ENCODE data around the gene PANK4. TPM values are rescaled to one million over a fixed set of nuclear protein-coding genes. Genes with fewer than 3 reads are reported as not detected.

PANK4 gene
- total RNA-seq, 3 donors from 2014 or later = 38.4 to 40.5 (median 40.0) TPM

DNA sequence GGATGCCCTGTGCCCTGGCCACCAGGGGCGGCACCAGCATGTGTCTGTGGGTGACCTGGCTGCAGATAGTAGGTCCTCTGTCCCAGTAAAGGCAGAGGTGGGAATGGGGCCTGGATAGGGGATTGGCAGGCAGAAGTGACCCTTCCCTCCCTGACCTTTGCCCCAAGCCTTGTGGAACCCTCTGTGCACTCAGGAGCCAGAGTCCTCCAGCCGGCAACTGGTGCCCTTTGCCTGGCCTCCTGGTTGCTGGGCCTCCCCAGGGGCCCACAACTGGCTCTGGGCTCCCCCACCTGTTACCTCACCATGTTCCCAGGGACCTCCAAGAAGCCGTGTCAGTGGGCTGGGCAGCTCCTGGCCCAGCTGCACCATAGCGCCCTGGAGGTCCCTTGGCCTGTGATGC lies 40.4 kb downstream of the PANK4 start:
- Mint-ChIP-seq H3K4me3 (no peak overlapping the region), H3K27me3 (ENCODE audit: low read depth) (no peaks in the 10 kb centered on the region), H3K9me3 (peaks cover 11% of the 10 kb centered on the region), H3K36me3 (ENCODE audit: insufficient read depth) (peaks cover 21% of the 10 kb centered on the region), H3K4me1 (ENCODE audit: low read depth) (peaks cover 2% of the 10 kb centered on the region)
- DNase-seq (no peak), ATAC-seq (no peak)

DNA sequence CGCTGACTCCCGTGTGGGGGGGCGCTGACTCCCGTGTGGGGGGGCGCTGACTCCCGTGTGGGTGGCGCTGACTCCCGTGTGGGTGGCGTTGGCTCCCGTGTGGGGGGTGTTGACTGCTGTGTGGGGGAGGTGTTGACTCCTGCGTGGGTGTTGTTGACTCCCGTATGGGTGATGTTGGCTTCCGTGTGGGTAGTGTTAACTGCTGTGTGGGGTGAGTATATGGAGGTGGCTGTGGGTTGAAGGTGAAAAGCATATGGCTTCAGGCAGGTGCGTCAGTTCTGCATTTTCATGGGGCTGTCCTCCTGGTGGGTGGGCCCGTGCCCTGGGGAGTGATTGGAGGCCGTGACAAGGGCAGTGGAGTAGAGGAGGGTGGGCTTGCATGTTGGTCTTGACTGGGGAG lies 42.4 kb downstream of the PANK4 start:
- peaks cover 14% of the 10 kb centered on the region for H3K36me3 Mint-ChIP-seq (ENCODE audit: insufficient read depth)
- peaks cover 11% of the 10 kb centered on the region for H3K9me3 Mint-ChIP-seq
- ATAC-seq = no peak

DNA sequence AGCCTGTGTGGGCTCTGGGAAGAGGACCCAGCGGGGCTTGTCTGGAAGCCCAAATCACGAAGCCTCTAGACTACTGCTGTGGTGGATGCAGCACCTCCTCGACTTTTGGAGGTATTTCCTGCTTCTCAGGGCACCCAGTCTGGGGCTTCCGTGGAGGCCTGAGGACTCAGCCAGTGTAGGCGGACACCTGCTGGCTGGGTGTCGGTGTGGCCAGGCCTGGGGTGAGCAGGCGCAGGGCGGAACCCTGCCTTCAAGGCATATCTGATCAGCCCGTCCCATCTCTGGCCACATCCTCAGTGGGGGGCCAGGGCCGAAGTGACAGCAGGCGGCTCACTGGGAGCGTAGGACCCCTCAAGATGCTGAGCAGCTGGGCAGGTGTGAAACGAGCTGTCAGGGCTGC lies 43.4 kb downstream of the PANK4 start:
- H3K4me1 Mint-ChIP-seq (ENCODE audit: low read depth) = peaks cover 2% of the 10 kb centered on the region
- ATAC-seq (no peak), DNase-seq (no peak)
- peaks cover 7% of the 10 kb centered on the region for H3K36me3 Mint-ChIP-seq (ENCODE audit: insufficient read depth)
- H3K9me3 Mint-ChIP-seq = peaks cover 3% of the 10 kb centered on the region
- no peak overlapping the region for H3K4me3 Mint-ChIP-seq
- no peaks in the 10 kb centered on the region for H3K27me3 Mint-ChIP-seq (ENCODE audit: low read depth)

More for the DNA sequence above, 42.4 kb downstream of the PANK4 start:
- Mint-ChIP-seq H3K27me3 (ENCODE audit: low read depth) (no peaks in the 10 kb centered on the region), H3K4me3 (no peak overlapping the region), H3K4me1 (ENCODE audit: low read depth) (peaks cover 2% of the 10 kb centered on the region)
- no peak for DNase-seq

DNA sequence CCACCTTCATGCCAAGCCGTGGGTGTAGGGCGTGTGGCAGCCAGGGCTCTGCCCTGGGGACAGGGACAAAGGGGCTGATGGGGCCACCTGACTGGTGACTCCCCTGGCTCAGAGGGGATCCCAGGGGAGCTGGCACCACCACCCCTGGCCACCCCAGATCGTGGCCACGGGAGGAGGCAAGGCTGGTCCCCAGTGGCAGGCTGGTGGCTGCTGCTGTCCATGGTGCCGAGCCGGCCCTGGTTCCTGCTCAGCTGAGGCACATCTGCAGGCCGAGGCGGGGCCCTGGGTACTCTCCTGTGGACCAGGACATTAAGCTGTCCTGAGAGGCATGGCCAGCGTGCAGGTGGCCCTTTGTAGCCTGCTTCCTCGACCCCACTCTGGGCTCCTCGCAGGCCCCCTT lies 43.8 kb downstream of the PANK4 start:
- peaks cover 2% of the 10 kb centered on the region for H3K4me1 Mint-ChIP-seq (ENCODE audit: low read depth)
- H3K27me3 Mint-ChIP-seq (ENCODE audit: low read depth) = no peaks in the 10 kb centered on the region
- no peaks in the 10 kb centered on the region for H3K9me3 Mint-ChIP-seq
- peaks cover 3% of the 10 kb centered on the region for H3K36me3 Mint-ChIP-seq (ENCODE audit: insufficient read depth)
- H3K4me3 Mint-ChIP-seq = no peak overlapping the region
- no peak for ATAC-seq
- DNase-seq = no peak

DNA sequence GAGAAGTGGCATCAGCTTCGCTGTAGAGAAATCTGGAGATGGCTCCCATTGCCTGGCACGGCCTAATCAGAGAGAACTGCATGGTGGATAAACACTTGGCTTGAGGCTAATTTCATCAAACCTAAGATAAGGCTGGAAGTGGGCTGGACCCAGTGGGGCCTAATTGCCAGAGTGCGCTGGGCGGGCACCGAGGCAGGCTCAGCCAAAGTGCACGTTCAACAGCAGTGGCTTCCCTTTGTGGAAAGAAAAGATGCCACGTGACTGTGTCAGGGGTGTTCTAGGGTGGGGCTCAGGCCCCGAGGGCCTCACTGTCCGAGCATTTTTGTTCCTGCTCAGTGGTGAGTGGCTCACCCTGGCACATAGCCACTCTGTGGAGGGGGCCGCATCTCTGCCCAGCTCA lies 44.5 kb downstream of the PANK4 start:
- Mint-ChIP-seq H3K27me3 (ENCODE audit: low read depth) (no peaks in the 10 kb centered on the region), H3K9me3 (no peaks in the 10 kb centered on the region), H3K4me1 (ENCODE audit: low read depth) (peaks cover 2% of the 10 kb centered on the region), H3K36me3 (ENCODE audit: insufficient read depth) (no peaks in the 10 kb centered on the region), H3K4me3 (no peak overlapping the region)
- ATAC-seq (no peak), DNase-seq (no peak)

DNA sequence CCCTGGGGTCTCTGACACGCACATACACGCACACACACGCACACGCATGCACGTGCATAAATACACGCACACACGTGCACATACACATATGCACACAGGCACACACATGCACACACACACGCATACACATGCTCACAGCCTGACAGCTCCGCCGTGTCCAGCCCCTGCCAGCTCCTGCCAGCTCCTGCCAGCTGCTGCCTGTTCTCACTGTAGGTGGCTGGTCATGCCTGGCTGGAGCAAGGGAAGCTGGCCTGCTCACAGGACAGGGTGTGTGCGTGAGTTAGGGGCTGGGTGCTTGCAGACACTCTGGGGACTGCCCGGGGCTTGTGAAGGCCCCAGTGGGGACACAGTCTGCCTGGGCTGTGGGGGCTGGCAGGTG lies 45.4 kb downstream of the PANK4 start:
- no peaks in the 10 kb centered on the region for H3K27me3 Mint-ChIP-seq (ENCODE audit: low read depth)
- no peak overlapping the region for H3K4me3 Mint-ChIP-seq
- no peak for DNase-seq
- H3K36me3 Mint-ChIP-seq (ENCODE audit: insufficient read depth) = no peaks in the 10 kb centered on the region
- H3K9me3 Mint-ChIP-seq = no peaks in the 10 kb centered on the region
- peaks cover 2% of the 10 kb centered on the region for H3K4me1 Mint-ChIP-seq (ENCODE audit: low read depth)
- ATAC-seq = no peak

DNA sequence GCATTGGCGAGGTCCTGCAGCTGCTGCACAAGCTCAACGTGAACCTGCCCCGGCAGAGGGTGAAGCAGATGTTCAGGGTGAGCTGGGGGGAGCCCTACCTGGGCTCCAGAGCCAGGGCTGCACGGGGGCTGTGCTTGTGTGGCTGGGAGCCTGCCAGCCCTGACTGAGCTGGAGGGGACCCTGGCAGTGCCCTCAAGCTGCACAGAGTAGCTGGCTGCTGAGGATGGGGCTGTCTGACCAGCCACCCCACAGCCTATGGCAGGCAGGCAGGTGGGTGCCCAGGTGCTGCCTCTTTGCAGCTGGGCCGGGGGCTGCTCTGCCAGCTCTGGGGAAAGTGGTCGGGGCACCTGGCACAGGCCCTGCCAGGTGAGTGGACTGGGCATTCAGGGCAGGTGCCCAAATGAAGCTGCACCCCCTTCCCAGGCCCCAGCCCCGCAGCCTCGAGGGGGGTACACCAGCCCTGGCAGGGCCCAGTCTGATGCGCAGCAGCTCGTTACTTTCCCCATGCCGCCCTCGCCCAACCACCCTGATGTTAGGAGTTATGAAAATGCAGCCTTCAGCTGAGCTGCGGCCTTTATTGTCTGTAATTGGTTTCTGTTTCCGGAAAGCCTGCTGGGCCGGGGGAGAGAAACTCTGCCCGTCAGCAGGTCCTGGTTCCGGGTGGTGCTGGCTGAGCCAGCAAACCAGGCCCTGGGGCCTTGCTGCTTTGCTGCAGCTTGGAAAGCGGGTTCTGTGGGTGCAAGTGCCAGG lies 46.0 kb downstream of the PANK4 start:
- no peaks in the 10 kb centered on the region for H3K36me3 Mint-ChIP-seq (ENCODE audit: insufficient read depth)
- no peaks in the 10 kb centered on the region for H3K27me3 Mint-ChIP-seq (ENCODE audit: low read depth)
- H3K9me3 Mint-ChIP-seq = no peaks in the 10 kb centered on the region

DNA sequence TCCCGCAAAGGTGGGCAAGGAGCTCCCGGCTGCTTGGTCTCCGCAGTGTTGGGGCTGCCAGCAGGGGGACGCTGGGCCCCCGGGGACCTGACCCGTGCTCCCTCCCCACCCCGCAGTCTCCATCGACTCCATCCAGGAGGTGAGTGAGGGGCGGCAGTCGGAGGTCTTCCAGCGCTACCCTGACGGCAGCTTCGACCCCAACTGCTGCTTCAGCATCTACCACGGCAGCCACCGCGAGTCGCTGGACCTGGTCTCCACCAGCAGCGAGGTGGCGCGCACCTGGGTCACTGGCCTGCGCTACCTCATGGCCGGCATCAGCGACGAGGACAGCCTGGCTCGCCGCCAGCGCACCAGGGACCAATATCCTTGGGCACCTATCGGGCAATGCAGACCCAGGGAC lies 46.8 kb downstream of the PANK4 start:
- ATAC-seq = no peak
- Mint-ChIP-seq H3K9me3 (no peaks in the 10 kb centered on the region), H3K4me3 (no peak overlapping the region), H3K4me1 (ENCODE audit: low read depth) (peaks cover 2% of the 10 kb centered on the region), H3K27me3 (ENCODE audit: low read depth) (no peaks in the 10 kb centered on the region), H3K36me3 (ENCODE audit: insufficient read depth) (no peaks in the 10 kb centered on the region)
- no peak for DNase-seq

More for the DNA sequence above, 46.0 kb downstream of the PANK4 start:
- ATAC-seq = no peak
- H3K4me1 Mint-ChIP-seq (ENCODE audit: low read depth) = peaks cover 2% of the 10 kb centered on the region
- no peak overlapping the region for H3K4me3 Mint-ChIP-seq
- no peak for DNase-seq

DNA sequence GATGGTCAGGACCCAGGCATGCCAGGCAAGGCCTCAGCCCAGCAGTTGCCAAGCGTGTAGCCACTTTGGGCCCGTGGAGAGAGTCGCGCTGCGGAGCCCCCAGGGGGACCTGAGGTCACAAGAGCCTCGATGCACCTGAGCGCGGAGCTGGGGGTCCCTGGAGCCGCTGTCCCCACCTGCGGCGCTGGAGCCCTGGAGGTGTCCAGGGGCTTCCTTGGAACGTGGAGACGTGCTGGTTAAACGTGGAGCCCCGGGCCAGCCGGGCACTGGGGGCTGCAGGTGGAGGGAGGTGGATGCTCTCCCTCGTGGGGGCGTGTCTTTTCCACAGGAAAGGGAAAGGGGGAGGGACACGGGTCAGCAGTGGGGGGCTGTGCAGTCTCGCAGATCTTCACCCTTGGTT lies 47.2 kb downstream of the PANK4 start:
- peaks cover 2% of the 10 kb centered on the region for H3K4me1 Mint-ChIP-seq (ENCODE audit: low read depth)
- H3K36me3 Mint-ChIP-seq (ENCODE audit: insufficient read depth) = no peaks in the 10 kb centered on the region
- H3K4me3 Mint-ChIP-seq = no peak overlapping the region
- ATAC-seq = no peak
- DNase-seq = no peak
- no peaks in the 10 kb centered on the region for H3K9me3 Mint-ChIP-seq
- no peaks in the 10 kb centered on the region for H3K27me3 Mint-ChIP-seq (ENCODE audit: low read depth)

DNA sequence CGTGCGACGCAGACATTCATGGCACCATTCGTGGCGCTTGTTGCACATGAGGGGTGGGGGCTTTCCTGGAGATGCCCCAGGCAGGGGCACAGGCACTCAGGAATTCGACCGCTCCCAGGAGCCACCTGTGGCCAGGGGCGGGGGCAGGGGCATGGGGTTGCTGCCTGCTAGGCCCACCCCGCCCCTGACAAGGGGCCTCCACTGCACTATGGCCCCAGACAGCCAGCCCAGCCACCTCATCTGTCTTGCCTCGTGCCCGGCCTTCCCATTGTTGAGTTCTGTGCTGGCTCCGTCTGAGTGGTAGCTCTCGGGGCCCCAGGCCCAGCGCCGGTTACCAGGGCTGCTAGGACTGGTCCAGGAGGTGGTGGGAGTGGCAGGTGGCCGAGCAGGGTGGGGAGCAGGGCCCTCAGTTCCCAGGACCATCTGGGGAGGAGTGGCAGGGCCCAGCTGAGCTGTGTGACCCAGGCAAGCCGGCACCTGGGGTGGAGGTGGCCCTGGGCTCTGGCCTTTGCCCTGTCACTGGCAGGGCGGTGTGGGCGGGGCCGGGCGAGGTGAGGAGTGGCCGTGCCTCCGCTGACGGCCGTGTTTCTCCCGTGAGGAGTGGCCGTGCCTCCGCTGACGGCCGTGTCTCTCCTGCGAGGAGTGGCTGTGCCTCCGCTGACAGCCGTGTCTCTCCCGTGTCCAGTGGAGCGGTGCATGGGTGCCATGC lies 48.5 kb downstream of the PANK4 start:
- Mint-ChIP-seq H3K27me3 (ENCODE audit: low read depth) (no peaks in the 10 kb centered on the region), H3K4me3 (no peak overlapping the region), H3K36me3 (ENCODE audit: insufficient read depth) (no peaks in the 10 kb centered on the region), H3K9me3 (no peaks in the 10 kb centered on the region), H3K4me1 (ENCODE audit: low read depth) (no peaks in the 10 kb centered on the region)
- DNase-seq (no peak), ATAC-seq (no peak)

DNA sequence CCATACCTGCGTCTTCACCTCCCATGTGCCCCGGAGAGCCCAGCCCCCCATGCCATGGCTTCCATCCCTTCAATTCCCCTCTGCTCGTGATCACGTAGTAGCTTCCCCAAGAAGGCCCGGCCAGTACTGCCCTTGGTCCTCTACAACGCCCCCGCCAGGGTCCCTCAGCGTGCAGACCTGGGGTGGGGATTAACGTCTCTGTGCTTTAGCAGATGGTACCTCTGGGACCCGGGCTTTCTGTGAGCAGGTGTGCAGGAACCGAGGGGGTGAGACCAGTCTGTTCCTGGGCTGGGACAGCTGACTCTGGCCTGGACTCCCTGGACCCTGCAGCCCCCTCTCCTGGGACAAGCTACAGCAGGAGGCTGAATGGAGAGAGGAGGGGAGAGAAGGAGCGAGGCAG lies 49.1 kb downstream of the PANK4 start:
- Mint-ChIP-seq H3K36me3 (ENCODE audit: insufficient read depth) (no peaks in the 10 kb centered on the region), H3K9me3 (no peaks in the 10 kb centered on the region), H3K4me1 (ENCODE audit: low read depth) (no peaks in the 10 kb centered on the region), H3K4me3 (no peak overlapping the region), H3K27me3 (ENCODE audit: low read depth) (no peaks in the 10 kb centered on the region)
- no peak for DNase-seq
- ATAC-seq = no peak

DNA sequence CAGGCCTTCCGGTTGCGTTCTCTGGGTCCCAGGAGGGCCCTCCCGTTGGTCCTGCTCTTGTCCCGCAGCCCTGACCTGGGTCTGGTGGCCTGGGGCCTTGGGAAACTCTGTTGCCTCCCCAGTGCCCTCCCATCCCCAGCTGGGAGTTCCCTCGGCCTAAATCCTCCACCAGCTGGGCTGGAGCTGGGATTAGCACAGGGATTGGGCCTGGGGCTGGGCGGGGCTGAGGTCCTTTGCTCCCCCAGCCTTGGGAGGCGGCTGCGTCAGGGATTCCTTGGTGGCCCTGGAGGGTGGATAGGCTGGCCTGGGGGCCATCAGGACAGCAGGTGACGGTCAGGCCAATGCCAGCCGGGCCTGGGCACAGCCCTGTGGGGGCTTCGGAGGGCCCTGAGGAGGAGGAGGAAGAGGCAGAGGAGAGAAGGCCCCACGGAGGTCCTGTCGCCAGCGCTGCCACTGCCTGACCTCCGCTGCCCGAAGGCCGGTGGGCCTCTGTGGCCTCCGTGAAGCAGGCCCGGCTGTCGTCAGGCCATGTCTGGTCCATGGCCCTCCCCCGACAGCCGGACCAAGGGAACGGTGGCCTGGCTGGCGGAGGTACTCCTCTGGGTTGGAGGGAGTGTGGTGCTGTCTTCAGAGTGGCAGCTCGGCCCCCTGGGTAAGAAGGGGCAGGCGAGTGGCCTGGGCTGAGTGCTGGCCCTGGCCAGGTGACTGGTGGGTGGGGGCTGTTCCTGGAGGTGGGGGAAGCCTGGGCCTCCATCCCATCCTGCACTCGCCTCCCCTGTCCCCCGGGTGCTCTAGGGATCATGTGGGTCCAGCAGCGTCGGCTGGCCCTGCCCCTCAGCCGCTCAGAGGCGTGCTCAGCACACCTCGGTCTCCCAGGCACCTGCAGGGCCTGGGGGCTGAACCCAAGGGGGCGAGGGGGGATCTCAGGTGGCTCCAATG lies 50.1 kb downstream of the PANK4 start, which contains the start of gene PLCH2:
TSS of gene PLCH2 (plus strand) at position 229 of the 939 bp plus-strand sequence. CDS start at position 529, 300 bp downstream.
- H3K4me1 Mint-ChIP-seq (ENCODE audit: low read depth) = no peaks in the 10 kb centered on the region
- ATAC-seq = no peak
- H3K9me3 Mint-ChIP-seq = no peaks in the 10 kb centered on the region
- no peak within 1 kb of the TSS for H3K4me3 Mint-ChIP-seq
- DNase-seq = no peak
- no peaks in the 10 kb centered on the region for H3K27me3 Mint-ChIP-seq (ENCODE audit: low read depth)
- no peaks in the 10 kb centered on the region for H3K36me3 Mint-ChIP-seq (ENCODE audit: insufficient read depth)

DNA sequence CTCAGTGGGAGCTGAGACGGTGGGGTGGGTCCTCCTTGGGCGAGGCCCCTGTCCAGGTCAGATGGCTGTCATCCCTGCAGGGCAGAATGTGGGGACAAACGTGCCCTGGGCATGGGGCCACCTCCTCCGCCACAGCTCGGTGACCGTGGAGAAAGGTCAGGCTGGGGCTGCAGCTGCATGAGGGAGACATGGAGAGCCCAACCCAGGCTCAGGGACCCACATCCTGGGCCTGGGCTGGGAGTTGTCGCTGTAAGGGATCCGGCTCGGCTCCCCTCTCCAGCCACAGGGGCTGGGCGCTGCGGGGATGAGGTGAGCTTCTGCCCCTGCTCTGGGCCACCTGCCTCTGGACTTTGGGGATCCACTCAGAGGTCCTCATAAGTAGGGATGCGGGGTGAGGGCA lies 50.8 kb downstream of the PANK4 start:
- H3K27me3 Mint-ChIP-seq (ENCODE audit: low read depth) = no peaks in the 10 kb centered on the region
- H3K4me3 Mint-ChIP-seq = no peak overlapping the region
- no peaks in the 10 kb centered on the region for H3K36me3 Mint-ChIP-seq (ENCODE audit: insufficient read depth)
- DNase-seq (no peak), ATAC-seq (no peak)
- H3K4me1 Mint-ChIP-seq (ENCODE audit: low read depth) = no peaks in the 10 kb centered on the region
- H3K9me3 Mint-ChIP-seq = no peaks in the 10 kb centered on the region

DNA sequence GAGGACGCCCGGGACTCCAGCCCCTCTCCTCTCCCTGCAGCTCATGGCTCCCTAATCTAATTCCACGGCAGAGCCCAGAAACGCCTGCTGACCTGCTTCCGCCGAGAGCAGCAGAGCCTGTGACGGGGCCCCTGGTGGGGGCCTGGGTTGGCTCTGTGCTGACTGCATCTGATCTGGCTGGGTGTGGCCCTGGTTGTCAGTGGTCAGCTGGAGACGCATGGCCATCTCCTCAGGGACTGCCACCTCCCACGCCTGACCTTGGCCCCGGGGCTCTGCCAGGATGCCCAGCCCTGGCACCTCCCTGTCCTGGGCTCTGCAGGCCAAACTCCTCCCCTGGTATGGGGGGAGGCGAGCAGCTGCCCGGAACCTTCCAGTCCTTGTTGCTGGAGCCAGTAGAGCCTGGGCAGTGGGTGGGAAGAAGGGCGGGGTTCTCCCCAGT lies 51.4 kb downstream of the PANK4 start:
- H3K36me3 Mint-ChIP-seq (ENCODE audit: insufficient read depth) = no peaks in the 10 kb centered on the region
- no peak overlapping the region for H3K4me3 Mint-ChIP-seq
- DNase-seq = no peak
- H3K4me1 Mint-ChIP-seq (ENCODE audit: low read depth) = no peaks in the 10 kb centered on the region
- H3K27me3 Mint-ChIP-seq (ENCODE audit: low read depth) = no peaks in the 10 kb centered on the region
- ATAC-seq = no peak
- no peaks in the 10 kb centered on the region for H3K9me3 Mint-ChIP-seq
